ENCODE results near the gene KIF12.
"Not testable (repeated sequence)": the region's sequence is repeated elsewhere in the genome, so short reads cannot be mapped to it uniquely, and the experiment has no call there.

Gene KIF12

GRCh38 chr9:114098936-114099668 lies at the start of gene KIF12:
KIF12 (minus strand) TSS chr9:114099292; CDS start chr9:114099276, 16 bp downstream.
- DNase-seq: no peak

- DNase-seq: no peak
These were observed 47.6 kb upstream of the KIF12 start for GRCh38 chr9:114146735-114147134.

GRCh38 chr9:114143234-114143633 lies 44.1 kb upstream of the KIF12 start:
- DNase-seq: no peak

DNA sequence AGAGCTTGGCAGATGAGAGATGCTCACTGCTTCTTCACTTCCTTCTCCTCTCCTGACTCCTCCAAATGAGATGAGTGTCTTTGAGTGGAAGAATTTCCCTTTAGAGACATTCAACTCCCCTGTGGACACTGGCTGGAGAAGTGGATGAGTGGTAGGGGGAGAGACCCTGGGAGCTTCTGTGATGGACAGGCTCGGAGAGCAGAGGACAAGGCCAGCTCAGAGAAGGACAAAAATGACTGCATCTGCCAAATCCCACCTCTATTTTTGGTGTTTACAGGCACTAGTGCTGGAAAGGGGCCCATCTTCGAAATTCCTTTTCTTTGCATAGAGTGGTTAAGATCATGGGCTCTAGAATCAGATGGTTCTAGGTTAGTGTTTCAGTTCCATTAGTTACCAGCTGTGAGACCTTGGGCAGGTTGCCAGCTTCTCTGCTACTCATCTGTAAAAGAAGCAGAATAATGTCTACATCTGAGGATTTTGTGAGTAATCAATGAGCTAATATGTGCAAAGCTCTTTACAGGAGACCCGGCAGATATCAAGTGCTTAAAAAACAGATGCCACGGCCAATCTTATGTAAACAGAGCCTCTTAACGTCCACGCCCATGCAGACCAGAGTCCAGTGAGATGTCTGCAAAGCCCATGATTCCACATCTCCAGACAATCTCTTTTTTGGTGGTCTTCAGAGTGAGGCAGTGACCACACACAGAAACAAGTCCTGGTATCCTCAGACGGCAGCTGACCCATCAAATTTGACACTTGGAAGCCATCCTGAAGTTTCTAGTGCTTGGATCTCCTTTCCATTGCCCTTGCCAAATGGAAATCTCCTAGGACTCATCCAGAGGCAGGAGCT lies 42.7 kb upstream of the KIF12 start:
- DNase-seq: no peak

DNA sequence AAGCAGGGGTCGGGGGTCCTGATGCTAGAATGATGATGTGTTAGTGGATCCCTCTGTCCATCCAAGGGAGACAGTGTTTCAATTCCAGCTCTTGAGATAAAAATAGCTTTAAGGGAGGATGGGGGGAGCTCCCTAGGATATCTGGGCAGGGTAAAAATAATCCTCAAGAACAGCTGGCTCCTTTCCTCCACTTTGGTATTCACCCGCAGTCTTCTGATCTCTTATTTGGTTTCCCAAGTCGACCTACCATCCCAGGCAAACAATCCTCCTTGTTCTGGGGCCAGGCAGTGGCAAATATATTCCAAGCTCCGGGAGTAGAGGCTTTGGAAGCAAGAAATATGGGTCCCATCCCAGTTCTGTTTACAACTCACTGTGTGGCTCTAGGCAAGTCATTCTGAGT lies 41.8 kb upstream of the KIF12 start:
- peak in 5 of 51 donors; percentile 18 to 48 (median 23) for DNase-seq

DNA sequence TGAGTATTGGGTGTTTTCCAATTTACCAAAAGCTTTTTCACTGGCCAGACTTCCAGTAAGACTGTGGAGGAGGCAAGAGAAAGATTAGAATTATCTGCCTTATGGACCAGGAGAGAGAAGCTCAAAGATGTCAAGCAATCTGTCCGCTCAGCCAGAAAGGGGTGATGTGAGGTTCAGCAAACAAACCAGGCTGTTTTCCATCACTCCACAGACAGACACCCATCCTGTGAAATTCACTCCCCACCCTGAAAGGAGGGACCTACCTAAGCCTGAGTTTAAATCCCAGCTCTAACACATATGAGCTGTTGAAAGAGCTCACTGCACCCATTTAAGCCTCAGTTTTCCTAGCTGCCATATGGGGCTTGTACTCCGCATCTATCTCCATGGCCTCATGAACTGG lies 41.3 kb upstream of the KIF12 start:
- no peak for DNase-seq

- no peak for DNase-seq
These were observed 40.0 kb upstream of the KIF12 start for GRCh38 chr9:114139071-114139470.

DNA sequence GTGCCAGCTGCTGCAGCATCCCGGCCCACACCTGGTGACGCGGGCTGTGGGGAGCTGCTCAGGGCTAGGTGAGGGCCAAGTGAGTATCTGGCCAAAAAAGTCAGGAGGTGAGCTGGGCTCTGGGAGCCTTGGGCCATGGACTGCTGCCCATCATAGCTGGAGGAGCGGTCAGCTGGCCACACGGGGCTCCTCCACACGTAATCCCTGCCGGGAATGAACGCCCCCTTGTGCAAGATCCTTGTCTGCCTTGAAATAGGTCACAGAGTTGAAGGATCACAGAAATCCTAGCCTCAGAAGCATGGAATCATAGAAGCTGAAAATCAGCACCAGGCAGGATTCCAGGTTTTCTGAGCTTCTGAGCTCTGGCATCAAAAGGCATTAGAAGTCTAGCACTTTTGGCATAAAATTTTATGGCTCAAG lies 39.5 kb upstream of the KIF12 start:
- peak in 5 of 51 donors; percentile 20 to 32 (median 26) for DNase-seq

DNA sequence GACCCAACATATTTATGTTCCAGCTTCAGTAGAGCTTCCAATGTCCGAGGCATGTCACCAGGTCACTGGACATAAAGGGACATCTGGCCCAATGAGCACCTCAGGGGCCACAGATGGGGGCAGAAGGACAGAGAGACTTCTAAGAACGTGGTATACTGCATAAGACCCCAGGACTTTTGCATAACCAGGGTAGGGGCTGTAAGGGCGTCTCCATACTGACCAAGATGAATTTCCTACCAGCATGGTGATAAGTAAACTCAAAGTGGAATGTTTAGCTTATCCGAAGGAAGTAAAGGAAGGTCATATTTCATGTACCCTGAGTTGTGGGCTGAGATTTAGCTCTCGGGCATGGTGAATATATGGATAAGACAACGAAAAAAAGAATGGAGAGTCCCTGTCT lies 38.7 kb upstream of the KIF12 start:
- no peak for DNase-seq

DNA sequence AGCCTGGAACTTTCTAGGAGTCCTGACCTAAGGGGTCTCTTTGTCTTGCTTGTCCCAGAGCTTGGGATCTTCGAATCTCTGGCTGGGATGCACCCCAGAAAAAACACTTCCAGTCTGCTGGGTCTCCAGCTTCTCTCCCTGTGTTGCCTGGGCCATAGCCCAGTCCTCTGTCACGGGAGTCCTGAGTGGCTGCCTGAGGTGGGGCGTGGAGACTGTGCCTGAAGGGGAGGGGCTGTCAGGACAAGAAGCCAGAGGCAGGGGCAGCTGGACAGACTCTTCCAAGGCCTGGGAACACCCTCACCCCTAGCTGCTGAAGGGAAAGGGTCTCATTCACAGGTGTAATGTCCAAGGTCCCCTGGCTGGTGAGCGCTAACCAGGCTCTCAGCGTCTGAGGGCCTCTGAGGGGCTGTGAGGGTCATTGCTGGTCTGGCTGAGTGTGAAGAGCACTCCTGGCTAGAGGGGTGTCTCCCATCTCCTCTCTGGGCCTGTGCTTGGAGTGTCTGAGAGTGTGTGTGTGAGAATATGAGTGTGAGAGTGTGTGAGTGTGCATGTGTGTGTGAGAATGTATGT lies 35.8 kb upstream of the KIF12 start:
- DNase-seq: no peak

GRCh38 chr9:114132550-114132918 lies 33.4 kb upstream of the KIF12 start:
- no peak for DNase-seq

- no peak for DNase-seq
These were observed 32.9 kb upstream of the KIF12 start for GRCh38 chr9:114131808-114132549.

DNA sequence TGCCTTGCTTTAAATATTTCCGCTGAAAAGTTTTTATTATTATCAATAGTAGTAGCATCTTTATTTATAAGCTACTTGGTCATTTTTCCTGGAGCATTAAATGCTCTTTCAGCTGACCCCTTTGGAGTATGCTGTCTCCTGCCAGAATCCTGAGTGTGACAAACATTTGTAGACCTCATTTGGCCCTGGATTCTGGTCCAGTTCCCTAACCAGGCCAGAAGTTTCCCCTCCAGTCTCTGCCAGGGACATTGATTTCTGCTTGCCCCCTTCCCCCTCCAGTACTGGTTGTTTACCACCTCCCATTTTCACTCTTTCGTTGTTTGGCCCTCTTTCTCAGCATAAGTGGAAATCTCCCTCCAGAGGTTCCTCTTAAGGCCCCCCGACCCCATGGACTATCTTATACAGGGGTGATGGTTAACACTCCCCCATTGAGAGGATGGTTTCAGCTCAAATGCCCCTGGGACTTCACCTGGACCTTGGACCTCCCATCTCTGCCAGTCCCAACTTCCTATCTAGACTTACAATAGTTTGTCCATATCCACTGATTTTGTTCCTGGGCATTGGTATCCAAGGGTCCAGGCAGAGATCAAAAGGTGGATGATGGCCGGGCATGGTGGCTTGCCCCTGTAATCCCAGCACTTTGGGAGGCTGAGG lies 31.7 kb upstream of the KIF12 start:
- peak in 5 of 51 donors; percentile 15 to 36 (median 29) for DNase-seq

GRCh38 chr9:114130141-114130540 lies 31.0 kb upstream of the KIF12 start:
- no peak for DNase-seq

GRCh38 chr9:114128759-114129158 lies 29.7 kb upstream of the KIF12 start:
- not testable (repeated sequence) for DNase-seq

- no peak for DNase-seq
These were observed 27.4 kb upstream of the KIF12 start for GRCh38 chr9:114126247-114127060.

GRCh38 chr9:114125476-114126013 lies 26.5 kb upstream of the KIF12 start:
- no peak for DNase-seq

DNA sequence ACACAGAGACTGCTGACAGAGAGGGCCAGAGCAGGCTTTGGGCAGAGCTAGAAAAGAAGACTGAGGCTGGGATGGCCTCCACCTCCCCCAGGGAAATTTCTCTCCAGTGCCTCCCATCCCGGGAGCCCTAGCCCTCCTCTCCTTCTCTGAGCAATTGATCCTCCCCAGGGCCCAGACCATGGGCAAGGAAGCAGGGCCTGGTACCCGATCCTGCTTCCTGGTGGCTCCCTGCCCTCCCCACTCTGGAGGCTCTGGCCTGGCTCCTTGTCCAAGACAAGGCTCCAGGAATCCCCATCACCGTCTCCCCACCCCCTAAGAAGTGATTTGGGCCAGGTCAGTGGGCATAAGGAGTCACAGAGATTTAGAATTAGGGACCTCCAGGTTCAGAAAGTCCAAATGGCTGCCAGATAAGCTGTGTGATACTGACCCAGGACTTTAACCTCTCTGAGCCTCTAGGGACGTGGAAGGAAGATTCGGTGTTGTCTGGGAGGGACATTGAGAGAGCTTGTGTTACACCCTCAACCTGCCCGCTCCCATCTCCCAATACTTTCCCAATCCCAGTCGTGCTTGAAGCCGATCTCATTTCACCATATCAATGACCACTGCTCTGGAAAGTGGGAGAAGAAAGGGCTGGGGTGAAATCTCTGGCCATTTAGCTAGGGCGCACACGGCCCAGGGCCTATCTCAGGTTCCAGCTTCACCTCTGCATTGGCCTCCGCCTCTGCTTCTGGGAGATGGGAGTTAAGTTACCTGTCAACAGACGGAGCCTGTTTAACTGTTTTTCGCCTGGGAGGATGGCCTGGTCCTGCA lies 25.8 kb upstream of the KIF12 start:
- no peak for DNase-seq

- DNase-seq: no peak
These were observed 25.0 kb upstream of the KIF12 start for GRCh38 chr9:114124138-114124537.
